K562 (cell line): ENCODE data around the gene ADK.

Experiments used
- CTCF ChIP-seq, 3 experiments: IDR thresholded peaks in 2 of 3; conservative IDR thresholded peaks in 1 of 3; 2 replicates each; pipeline ENCODE4 v1.5.1; 2011 to 2012; ENCODE audit warnings: low read length in 3 of 3, mild to moderate bottlenecking in 3 of 3, control low read depth in 2 of 3, improper control_type of control experiment in 1 of 3, inconsistent platforms in 1 of 3, low read depth in 1 of 3, mixed read lengths in 1 of 3, moderate library complexity in 1 of 3; ENCODE audit not compliant: insufficient read depth in 2 of 3
- EP300 ChIP-seq: IDR thresholded peaks from 2 replicates; pipeline ENCODE4 v1.6.1; 2012; ENCODE audit warnings: low read length, improper control_type of control experiment
- MLLT1 ChIP-seq, 2 experiments: fragments of 450-650 bp; IDR thresholded peaks; 2 replicates each; pipeline ENCODE4 v1.6.1; 2016
- MYNN ChIP-seq, 2 experiments: sonication (generic); formaldehyde crosslinking in 1 of 2; IDR thresholded peaks; 2 replicates each; pipeline versions ENCODE4 v1.5.0 to v1.6.1; 2016 to 2020; ENCODE audit warnings: antibody characterized with exemption in 1 of 2, missing genetic modification reagents in 1 of 2
- SFPQ ChIP-seq: fragments of 200-400 bp; formaldehyde crosslinking; IDR thresholded peaks from 2 replicates; pipeline ENCODE4 v1.6.1; 2017; ENCODE audit warnings: mild to moderate bottlenecking, low read depth, low read length, moderate library complexity
- SMARCC2 ChIP-seq: fragments of 450-650 bp; IDR thresholded peaks from 2 replicates; pipeline ENCODE4 v1.6.1; 2017; ENCODE audit warnings: antibody characterized with exemption, moderate library complexity, mild to moderate bottlenecking, low read depth
- STAT5B ChIP-seq: fragments of 250-450 bp; sonication (Bioruptor Pico); IDR thresholded peaks from 2 replicates; pipeline ENCODE4 v1.8.0; 2021; ENCODE audit warnings: mild to moderate bottlenecking, inconsistent platforms

GRCh38 chr10:74491014-74491413, 340.0 kb downstream of the ADK start:
- TF ChIP-seq SFPQ (no peak), STAT5B (no peak), SMARCC2 (no peak), EP300 (no peak), CTCF (IDR thresholded peaks at IDR 0.05 in 2 of 3, conservative IDR thresholded peaks at IDR 0.05 in 1 of 3; ENCODE audit: insufficient read depth in 2 of 3, low read depth in 1 of 3, low read length in 3 of 3) (no peak), MYNN (IDR thresholded peaks at IDR 0.05) (no peak), MYNN (CRISPR knock-in tag; IDR thresholded peaks at IDR 0.05) (no peak), MLLT1 (IDR thresholded peaks at IDR 0.05) (no peak)
